Hepatocyte (in vitro differentiated cells): ENCODE data around the gene CXCL8.

Experiments
- CTCF ChIP-seq: fragments of 200-600 bp; sonication (generic); IDR thresholded peaks from 2 replicates; pipeline ENCODE4 v1.5.1; 2016; ENCODE audit warnings: antibody characterized with exemption, mild to moderate bottlenecking; ENCODE audit not compliant: poor library complexity
- EZH2 ChIP-seq: fragments of 200-600 bp; sonication (generic); IDR thresholded peaks from 2 replicates; pipeline ENCODE4 v1.6.1; 2016; ENCODE audit warnings: antibody characterized with exemption, mild to moderate bottlenecking, borderline replicate concordance
- EZH2phosphoT487 ChIP-seq: fragments of 200-600 bp; sonication (generic); IDR thresholded peaks from one replicate; pipeline ENCODE4 v1.6.1; 2018; ENCODE audit warnings: antibody characterized with exemption, mild to moderate bottlenecking, low read depth, moderate library complexity; ENCODE audit not compliant: unreplicated experiment, severe bottlenecking

GRCh38 chr4:73711989-73712388 lies 28.4 kb upstream of the CXCL8 start:
- no peak for TF ChIP-seq CTCF
- TF ChIP-seq EZH2phosphoT487: no peak
- TF ChIP-seq EZH2: no peak
